B cell (primary cell): Measurements from ENCODE around the gene FXYD4. TPM values are rescaled to one million over a fixed set of nuclear protein-coding genes. Genes with fewer than 3 reads are reported as not detected.

Source experiments
- ATAC-seq: fragments of 200-7000 bp; cut with Tn5 transposase; one replicate; pipeline ENCODE4 v1.10.0; 2021; ENCODE audit warnings: low read depth, mild to moderate bottlenecking, moderate number of reproducible peaks, moderate library complexity
- CTCF ChIA-PET: fragments of 350-600 bp; sonication (Branson Sonifier 250); formaldehyde crosslinking; loops from one replicate; lab custom pipeline; 2021; ENCODE audit warnings: antibody characterized with exemption, inconsistent platforms; lab: Charles Lee
- POLR2A ChIA-PET: fragments of 350-600 bp; sonication (Branson Sonifier 250); formaldehyde crosslinking; loops from one replicate; lab custom pipeline; 2021; ENCODE audit warnings: antibody characterized with exemption; lab: Charles Lee
- DNase-seq: peaks from one replicate; pipeline ENCODE4 v3.0.0; 2013
- H2AFZ ChIP-seq: 2 replicates; pipeline ENCODE4 v1.6.1; 2012; ENCODE audit warnings: mild to moderate bottlenecking, low read depth, low read length; ENCODE audit not compliant: insufficient read depth, poor library complexity, severe bottlenecking
- H3K27ac ChIP-seq, 2 donors: 1 replicate in 1 of 2; 2 replicates in 1 of 2; pipeline ENCODE4 v1.5.1; 2012 to 2013; ENCODE audit warnings: low read length in 2 of 2, mild to moderate bottlenecking in 2 of 2, moderate library complexity in 1 of 2
- H3K27me3 ChIP-seq, 4 experiments: fragments of 200-600 bp in 1 of 4; sonication (generic) in 1 of 4; replicated peaks in 1 of 4; 1 replicate in 2 of 4; 2 replicates in 2 of 4; pipeline versions ENCODE4 v1.6.1 to v1.7.0; 2013 to 2016; ENCODE audit warnings: low read length in 3 of 4, mild to moderate bottlenecking in 2 of 4, mixed read lengths in 1 of 4, moderate library complexity in 1 of 4; ENCODE audit not compliant: insufficient read depth in 4 of 4, control insufficient read depth in 3 of 4; ENCODE audit errors: control extremely low read depth in 1 of 4
- H3K36me3 ChIP-seq, 2 experiments: replicated peaks in 1 of 2; 1 replicate in 1 of 2; 2 replicates in 1 of 2; pipeline versions ENCODE4 v1.6.1 to v1.7.1; 2013; ENCODE audit warnings: low read length in 1 of 2; ENCODE audit not compliant: insufficient read depth in 2 of 2, control insufficient read depth in 1 of 2; ENCODE audit errors: control extremely low read depth in 1 of 2, extremely low read depth in 1 of 2
- H3K4me1 ChIP-seq, 2 donors: fragments of 200-600 bp in 1 of 2; sonication (generic) in 1 of 2; 1 replicate in 1 of 2; 2 replicates in 1 of 2; pipeline versions ENCODE4 v1.5.1 to v1.6.1; 2013 to 2017; ENCODE audit warnings: low read length in 2 of 2; ENCODE audit not compliant: control insufficient read depth in 2 of 2, insufficient read depth in 2 of 2
- H3K4me2 ChIP-seq: replicated peaks from 2 replicates; pipeline ENCODE3; 2012; ENCODE audit warnings: mild to moderate bottlenecking, low read depth, low read length; ENCODE audit not compliant: poor library complexity, severe bottlenecking
- H3K4me3 ChIP-seq, 5 experiments: fragments of 200-600 bp in 1 of 5; sonication (generic) in 1 of 5; 1 replicate in 3 of 5; 2 replicates in 2 of 5; pipeline versions ENCODE4 v1.5.1 to v1.7.0; 2011 to 2016; ENCODE audit warnings: low read length in 4 of 5, mild to moderate bottlenecking in 4 of 5, low read depth in 2 of 5, control low read depth in 1 of 5, moderate library complexity in 1 of 5; ENCODE audit not compliant: insufficient read depth in 1 of 5; ENCODE audit errors: control extremely low read depth in 1 of 5, extremely low read depth in 1 of 5
- H3K79me2 ChIP-seq: fragments of 200-600 bp; sonication (generic); one replicate; pipeline ENCODE4 v1.6.0; 2016; ENCODE audit warnings: low read length; ENCODE audit not compliant: control insufficient read depth, insufficient read depth
- H3K9ac ChIP-seq: fragments of 200-600 bp; sonication (generic); 2 replicates; pipeline ENCODE4 v1.6.1; 2017; ENCODE audit warnings: mild to moderate bottlenecking, low read length, moderate library complexity
- H3K9me3 ChIP-seq, 3 donors: one replicate each; pipeline versions ENCODE4 v1.6.1 to v1.7.1; 2013; ENCODE audit warnings: low read length in 2 of 3; ENCODE audit not compliant: control insufficient read depth in 2 of 3, insufficient read depth in 1 of 3; ENCODE audit errors: control extremely low read depth in 1 of 3
- H4K20me1 ChIP-seq: 2 replicates; pipeline ENCODE4 v1.6.0; 2012; ENCODE audit warnings: mild to moderate bottlenecking, low read length; ENCODE audit not compliant: insufficient read depth, control insufficient read depth, poor library complexity, severe bottlenecking
- H3K27ac Mint-ChIP-seq: one replicate; pipeline ENCODE4 v1.8.0; 2021; ENCODE audit warnings: mixed read lengths
- H3K27me3 Mint-ChIP-seq: one replicate; pipeline ENCODE4 v1.8.0; 2021; ENCODE audit warnings: mixed read lengths
- H3K4me1 Mint-ChIP-seq: one replicate; pipeline ENCODE4 v1.8.0; 2021; ENCODE audit warnings: mixed read lengths
- H3K4me3 Mint-ChIP-seq: one replicate; pipeline ENCODE4 v1.8.0; 2021; ENCODE audit warnings: mixed read lengths
- H3K9me3 Mint-ChIP-seq: one replicate; pipeline ENCODE4 v1.8.0; 2022; ENCODE audit warnings: mixed read lengths; ENCODE audit not compliant: insufficient read depth
- EZH2 ChIP-seq: IDR thresholded peaks from 2 replicates; pipeline ENCODE4 v1.6.1; 2012; ENCODE audit warnings: borderline replicate concordance, low read depth, mild to moderate bottlenecking, moderate library complexity, low read length; ENCODE audit not compliant: insufficient read depth, poor library complexity, severe bottlenecking
- WGBS: methylation state at CpG from one replicate; pipeline ENCODE4 v1.1.5; 2013; ENCODE audit warnings: missing lambda C conversion rate; ENCODE audit not compliant: insufficient coverage; 5-methylcytosine and 5-hydroxymethylcytosine counted together
- intact Hi-C: fragments of 100-400 bp; cut with micrococcal nuclease; formaldehyde crosslinking; loops from one replicate; pipeline ENCODE4 v1.10.0; 2022
- polyA plus RNA-seq: library from polyadenylated mRNA; depleted of rRNA; stranded (reverse); fragments of >200 nt; gene quantifications from 2 replicates; pipeline ENCODE4 v1.2.3, GENCODE V29; 2012
- total RNA-seq, 2 donors: library from RNA; stranded (reverse); fragments of 120-200 nt in 1 of 2; gene quantifications; 1 replicate in 1 of 2; 2 replicates in 1 of 2; pipeline versions ENCODE4 v1.2.3 to v1.2.4, GENCODE V29; 2013 to 2022
- TF ChIP-seq, protein P1 (sequence below): fragments of 200-600 bp; IDR thresholded peaks from one replicate; pipeline ENCODE4 v1.8.0; 2022; ENCODE audit warnings: antibody characterized with exemption, mild to moderate bottlenecking

Gene FXYD4
- total and polyA plus RNA-seq, 2 donors (not counting 1 experiment from before 2014, with no cell fraction given) = not detected

- ChIA-PET POLR2A (no interaction called here), CTCF (interaction anchor here (0.6 to 1.0 kb wide), 2 partner anchors 37 to 108 kb away, joined by 4 to 6 read pairs; no protein-coding TSS in a partner anchor)
- peaks cover 0 to 14% (median 4%) of the 10 kb centered on the region in 4 experiments for H3K27me3 ChIP-seq
- peaks cover 14% of the 10 kb centered on the region for H3K27me3 Mint-ChIP-seq
- TF ChIP-seq EZH2 = no peak
- TF ChIP-seq, protein P1, sequence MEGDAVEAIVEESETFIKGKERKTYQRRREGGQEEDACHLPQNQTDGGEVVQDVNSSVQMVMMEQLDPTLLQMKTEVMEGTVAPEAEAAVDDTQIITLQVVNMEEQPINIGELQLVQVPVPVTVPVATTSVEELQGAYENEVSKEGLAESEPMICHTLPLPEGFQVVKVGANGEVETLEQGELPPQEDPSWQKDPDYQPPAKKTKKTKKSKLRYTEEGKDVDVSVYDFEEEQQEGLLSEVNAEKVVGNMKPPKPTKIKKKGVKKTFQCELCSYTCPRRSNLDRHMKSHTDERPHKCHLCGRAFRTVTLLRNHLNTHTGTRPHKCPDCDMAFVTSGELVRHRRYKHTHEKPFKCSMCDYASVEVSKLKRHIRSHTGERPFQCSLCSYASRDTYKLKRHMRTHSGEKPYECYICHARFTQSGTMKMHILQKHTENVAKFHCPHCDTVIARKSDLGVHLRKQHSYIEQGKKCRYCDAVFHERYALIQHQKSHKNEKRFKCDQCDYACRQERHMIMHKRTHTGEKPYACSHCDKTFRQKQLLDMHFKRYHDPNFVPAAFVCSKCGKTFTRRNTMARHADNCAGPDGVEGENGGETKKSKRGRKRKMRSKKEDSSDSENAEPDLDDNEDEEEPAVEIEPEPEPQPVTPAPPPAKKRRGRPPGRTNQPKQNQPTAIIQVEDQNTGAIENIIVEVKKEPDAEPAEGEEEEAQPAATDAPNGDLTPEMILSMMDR = no peak
- no peaks in the 10 kb centered on the region for H3K9me3 Mint-ChIP-seq
- no peak overlapping the region for H3K4me3 ChIP-seq
- H3K36me3 ChIP-seq = no peaks in the 10 kb centered on the region
- peaks cover under 1 to 8% of the 10 kb centered on the region in 2 donors for H3K4me1 ChIP-seq
- no peak overlapping the region for H3K27ac ChIP-seq
- WGBS = 60% methylated on average over 1 of the region's 3 CpGs
- H4K20me1 ChIP-seq = no peaks in the 10 kb centered on the region
- peaks cover under 1% of the 10 kb centered on the region for H3K4me1 Mint-ChIP-seq
- no peak overlapping the region for H3K9ac ChIP-seq
- intact Hi-C loops = no loop called here
- H3K4me2 ChIP-seq = no peak overlapping the region
- H3K4me3 Mint-ChIP-seq = no peak overlapping the region
- H3K79me2 ChIP-seq = no peaks in the 10 kb centered on the region
- H3K27ac Mint-ChIP-seq = no peak overlapping the region
- DNase-seq (no peak), ATAC-seq (no peak)
- H2AFZ ChIP-seq = no peak overlapping the region
- no peaks in the 10 kb centered on the region for H3K9me3 ChIP-seq
These were observed 17.7 kb upstream of the FXYD4 start for GRCh38 chr10:43353495-43354329.

DNA sequence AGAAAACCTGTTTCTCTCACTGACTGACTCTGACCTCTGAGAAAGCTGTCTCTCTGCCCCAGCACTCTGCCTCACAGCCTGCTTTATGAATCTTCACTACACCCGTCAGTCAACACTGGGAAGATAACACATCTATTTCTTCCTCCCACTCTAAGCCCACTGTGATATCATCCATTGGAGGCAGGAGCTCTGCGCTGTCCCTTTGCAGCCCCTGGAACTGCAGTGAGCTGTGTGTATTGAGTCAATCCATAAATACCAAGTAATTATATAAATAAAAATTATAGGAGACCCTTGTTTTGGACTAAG is 17.2 kb upstream of the FXYD4 start:
- Histone ChIP-seq H3K9me3 (no peaks in the 10 kb centered on the region), H2AFZ (no peak overlapping the region), H3K27me3 (peaks cover 0 to 14% (median 4%) of the 10 kb centered on the region in 4 experiments), H4K20me1 (no peaks in the 10 kb centered on the region), H3K4me3 (no peak overlapping the region), H3K4me2 (no peak overlapping the region), H3K79me2 (no peaks in the 10 kb centered on the region), H3K36me3 (no peaks in the 10 kb centered on the region), H3K27ac (no peak overlapping the region), H3K4me1 (peaks cover 0 to 7% of the 10 kb centered on the region in 2 donors), H3K9ac (no peak overlapping the region)
- H3K27ac Mint-ChIP-seq = no peak overlapping the region
- H3K9me3 Mint-ChIP-seq = no peaks in the 10 kb centered on the region
- no peak for ATAC-seq
- CTCF ChIA-PET = interaction anchor here (1.0 kb wide), 1 partner anchor 108 kb away, joined by 6 read pairs; no protein-coding TSS in a partner anchor
- intact Hi-C loops = no loop called here
- POLR2A ChIA-PET = no interaction called here
- H3K4me1 Mint-ChIP-seq = no peaks in the 10 kb centered on the region
- no peak overlapping the region for H3K4me3 Mint-ChIP-seq
- H3K27me3 Mint-ChIP-seq = peaks cover 13% of the 10 kb centered on the region
- TF ChIP-seq, protein P1 = no peak
- no peak for TF ChIP-seq EZH2
- DNase-seq = no peak
- 33% methylated on average over 1 of the region's 2 CpGs for whole genome bisulfite sequencing
